ENCODE measurements around the gene MUC5B. TPM values are rescaled to one million over a fixed set of nuclear protein-coding genes. Genes with fewer than 3 reads are reported as not detected.

The MUC5B gene
- total RNA-seq, 3 donors from 2014 or later, result 2.0 to 6.9 TPM; not detected in 1

- H3K4me3 ChIP-seq, result no peak overlapping the region
- intact Hi-C loops (cut with DNase I; ENCODE audit: low total_unique reads), result no loop called here
- H3K27me3 ChIP-seq, result peaks cover 4 to 55% of the 10 kb centered on the region in 2 donors
- no peaks in the 10 kb centered on the region for H3K36me3 ChIP-seq
- H3K27ac ChIP-seq, result peak overlapping the region; percentile 33 to 69
- TF ChIP-seq POLR2A (IDR thresholded peaks at IDR 0.05), result no peak
- no peak for TF ChIP-seq CTCF (IDR thresholded peaks at IDR 0.05)
- TF ChIP-seq POLR2AphosphoS5 (IDR thresholded peaks at IDR 0.05), result no peak
- peaks cover 0 to 4% of the 10 kb centered on the region in 2 donors for H3K4me1 ChIP-seq
- no peak for DNase-seq (ENCODE audit: low spot score in 2 of 2)
- H3K9me3 ChIP-seq, result no peaks in the 10 kb centered on the region
These were observed 3.4 kb upstream of the MUC5B start for GRCh38 chr11:1219446-1219833.

GRCh38 chr11:1219834-1220815 is 2.7 kb upstream of the MUC5B start:
- intact Hi-C loops (cut with DNase I; ENCODE audit: low total_unique reads), result no loop called here
- peaks cover 4 to 55% of the 10 kb centered on the region in 2 donors for H3K27me3 ChIP-seq
- no peak overlapping the region for H3K4me3 ChIP-seq
- TF ChIP-seq CTCF (IDR thresholded peaks at IDR 0.05) (no peak), POLR2AphosphoS5 (IDR thresholded peaks at IDR 0.05) (no peak)
- no peaks in the 10 kb centered on the region for H3K36me3 ChIP-seq
- peaks cover 0 to 4% of the 10 kb centered on the region in 2 donors for H3K4me1 ChIP-seq
- no peak for DNase-seq (ENCODE audit: low spot score in 2 of 2)
- H3K27ac ChIP-seq, result peak overlapping the region; percentile 33 to 69
- H3K9me3 ChIP-seq, result no peaks in the 10 kb centered on the region

GRCh38 chr11:1220941-1221721 is 1.7 kb upstream of the MUC5B start:
- H3K27ac ChIP-seq, result no peak overlapping the region
- H3K36me3 ChIP-seq, result no peaks in the 10 kb centered on the region
- TF ChIP-seq POLR2A (IDR thresholded peaks at IDR 0.05), result no peak
- no peak for TF ChIP-seq CTCF (IDR thresholded peaks at IDR 0.05)
- TF ChIP-seq POLR2AphosphoS5 (IDR thresholded peaks at IDR 0.05), result no peak
- H3K27me3 ChIP-seq, result peaks cover 4 to 61% of the 10 kb centered on the region in 2 donors
- H3K4me1 ChIP-seq, result peaks cover 0 to 4% of the 10 kb centered on the region in 2 donors
- intact Hi-C loops (cut with DNase I; ENCODE audit: low total_unique reads), result no loop called here
- no peak for DNase-seq (ENCODE audit: low spot score in 2 of 2)
- H3K9me3 ChIP-seq, result no peaks in the 10 kb centered on the region
- H3K4me3 ChIP-seq, result no peak overlapping the region

GRCh38 chr11:1221848-1222311 is 986 bp upstream of the MUC5B start:
- no peak for TF ChIP-seq POLR2AphosphoS5 (IDR thresholded peaks at IDR 0.05)
- TF ChIP-seq POLR2A (IDR thresholded peaks at IDR 0.05), result no peak
- no peak for TF ChIP-seq CTCF (IDR thresholded peaks at IDR 0.05)
- Histone ChIP-seq H3K27ac (no peak overlapping the region), H3K36me3 (no peaks in the 10 kb centered on the region), H3K27me3 (peaks cover 4 to 67% of the 10 kb centered on the region in 2 donors), H3K4me1 (peaks cover 0 to 4% of the 10 kb centered on the region in 2 donors), H3K4me3 (no peak overlapping the region), H3K9me3 (no peaks in the 10 kb centered on the region)
- intact Hi-C loops (cut with DNase I; ENCODE audit: low total_unique reads), result no loop called here
- DNase-seq (ENCODE audit: low spot score in 2 of 2), result no peak
